DMS114 treated with DMSO at 0.1 percent for 48 hours (cell line): ENCODE data around the gene ZNF333.
"Not testable (repeated sequence)": the region's sequence is repeated elsewhere in the genome, so short reads cannot be mapped to it uniquely, and the experiment has no call there.

Source experiments
- DNase-seq: peaks from one replicate; lab custom pipeline; 2025; ENCODE audit not compliant: unreplicated experiment; lab: John Stamatoyannopoulos, UW

Gene ZNF333

GRCh38 chr19:14765841-14766240 is 76.0 kb downstream of the ZNF333 start:
- DNase-seq = not testable (repeated sequence)

- DNase-seq = no peak
Measured at GRCh38 chr19:14767466-14767971, 77.7 kb downstream of the ZNF333 start.

- no peak for DNase-seq
Measured at GRCh38 chr19:14768001-14768400, 78.2 kb downstream of the ZNF333 start.

DNA sequence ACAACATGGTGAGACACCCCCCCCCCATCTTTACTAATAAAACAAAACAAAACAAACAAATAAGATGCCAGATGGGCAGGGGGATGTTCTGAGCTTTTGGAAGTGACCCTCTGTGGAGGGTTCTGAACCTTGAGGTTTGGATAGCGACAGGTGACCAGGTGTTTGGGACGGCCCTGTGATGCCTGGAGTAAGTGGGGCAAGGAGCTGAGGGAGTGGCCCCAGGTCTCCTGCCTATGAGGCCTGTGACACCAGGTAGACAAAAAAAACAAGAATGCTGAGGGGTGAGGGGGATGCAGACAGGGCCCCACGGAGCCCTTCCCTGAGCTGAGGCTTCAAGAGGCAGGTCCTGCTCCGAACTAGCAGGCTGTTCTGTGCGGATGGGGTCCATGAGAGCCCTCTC is 79.4 kb downstream of the ZNF333 start:
- DNase-seq = no peak

GRCh38 chr19:14770136-14770535 is 80.3 kb downstream of the ZNF333 start:
- no peak for DNase-seq

GRCh38 chr19:14770944-14771839 is 81.3 kb downstream of the ZNF333 start:
- no peak for DNase-seq

- DNase-seq = no peak
Measured at GRCh38 chr19:14772467-14772866, 82.6 kb downstream of the ZNF333 start.

DNA sequence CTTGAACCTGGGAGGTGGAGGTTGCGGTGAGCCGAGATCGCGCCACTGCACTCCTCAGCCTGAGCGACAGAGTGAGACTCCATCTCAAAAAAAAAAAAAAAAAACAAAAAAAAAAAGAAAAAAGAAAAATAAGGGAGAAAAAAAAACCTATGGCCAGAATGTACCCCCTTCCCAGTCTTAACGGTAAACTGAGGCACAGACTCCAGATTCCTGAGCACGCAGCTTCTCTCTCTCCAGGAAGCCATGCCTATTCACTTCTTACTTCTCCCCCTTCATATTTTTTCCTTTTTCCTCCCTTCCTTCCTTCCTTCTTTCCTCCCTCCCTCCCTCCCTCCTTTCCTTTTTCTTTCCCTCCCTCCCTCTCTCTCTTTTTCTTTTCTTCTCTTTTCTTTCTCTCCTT is 83.1 kb downstream of the ZNF333 start:
- DNase-seq = no peak

GRCh38 chr19:14773722-14774121 is 83.9 kb downstream of the ZNF333 start:
- not testable (repeated sequence) for DNase-seq

GRCh38 chr19:14774373-14774772 is 84.5 kb downstream of the ZNF333 start:
- no peak for DNase-seq

GRCh38 chr19:14775326-14775725 is 85.5 kb downstream of the ZNF333 start:
- DNase-seq = not testable (repeated sequence)

GRCh38 chr19:14775869-14776586 is 86.2 kb downstream of the ZNF333 start:
- DNase-seq = no peak

GRCh38 chr19:14777645-14778044 is 87.8 kb downstream of the ZNF333 start:
- not testable (repeated sequence) for DNase-seq

DNA sequence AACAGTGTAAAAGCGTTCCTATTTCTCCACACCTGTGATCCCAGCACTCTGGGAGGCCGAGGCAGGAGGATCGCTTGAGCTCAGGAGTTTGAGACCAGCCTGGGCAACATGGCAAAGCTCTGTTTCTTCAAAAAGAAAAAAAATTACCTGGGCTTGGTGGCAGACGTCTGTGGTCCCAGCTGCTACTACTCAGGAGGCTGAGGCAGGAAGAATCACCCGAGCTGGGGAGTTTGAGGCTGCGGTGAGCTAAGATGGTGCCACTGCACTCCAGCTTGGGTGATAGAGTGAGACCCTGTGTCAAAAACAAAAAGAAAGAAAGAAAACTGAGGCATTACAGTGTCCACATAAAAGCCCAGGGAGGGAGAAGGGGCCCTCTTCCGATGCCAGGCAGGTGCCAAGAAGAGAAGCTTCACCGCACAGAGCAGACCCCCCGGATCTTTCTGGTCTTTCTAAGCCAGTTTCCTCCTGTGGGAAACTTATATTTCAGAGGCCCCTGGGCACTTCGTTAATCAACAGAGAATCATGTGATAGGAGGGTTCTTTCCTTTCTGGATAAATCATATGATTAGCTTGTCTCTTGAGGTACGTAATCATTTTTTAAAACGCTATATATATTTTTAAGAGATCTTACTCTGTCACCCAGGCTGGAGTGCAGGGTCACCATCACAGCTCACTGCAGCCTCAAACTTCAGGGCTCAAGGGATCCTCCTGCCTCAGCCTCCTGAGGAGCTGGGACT is 88.4 kb downstream of the ZNF333 start, which contains the start of gene ADGRE2:
ADGRE2 (minus strand) TSS at position 451 of the 736 bp plus-strand sequence. CDS start 1,804 bp downstream, outside the sequence.
- not testable (repeated sequence) for DNase-seq

DNA sequence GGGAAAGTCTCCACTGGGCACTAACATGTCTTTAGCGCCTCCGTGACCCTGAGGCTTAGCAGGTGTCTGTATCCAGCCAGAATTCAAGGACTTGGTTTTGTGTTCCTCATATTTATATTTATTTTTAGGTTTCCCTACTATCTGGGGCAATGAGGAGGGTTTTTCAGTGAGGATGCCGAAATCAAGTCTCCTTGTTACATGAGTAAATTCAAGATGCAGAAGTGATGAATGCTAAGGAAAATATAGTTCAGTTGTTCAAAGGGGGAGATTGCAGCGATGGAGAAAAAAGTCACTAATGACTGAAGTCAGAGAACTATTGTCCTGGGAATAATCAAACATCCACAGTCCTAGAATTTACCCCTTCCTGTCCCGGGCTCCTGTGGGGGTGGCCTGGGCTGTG is 89.3 kb downstream of the ZNF333 start:
- no peak for DNase-seq

- not testable (repeated sequence) for DNase-seq
Measured at GRCh38 chr19:14780622-14781225, 90.9 kb downstream of the ZNF333 start.

DNA sequence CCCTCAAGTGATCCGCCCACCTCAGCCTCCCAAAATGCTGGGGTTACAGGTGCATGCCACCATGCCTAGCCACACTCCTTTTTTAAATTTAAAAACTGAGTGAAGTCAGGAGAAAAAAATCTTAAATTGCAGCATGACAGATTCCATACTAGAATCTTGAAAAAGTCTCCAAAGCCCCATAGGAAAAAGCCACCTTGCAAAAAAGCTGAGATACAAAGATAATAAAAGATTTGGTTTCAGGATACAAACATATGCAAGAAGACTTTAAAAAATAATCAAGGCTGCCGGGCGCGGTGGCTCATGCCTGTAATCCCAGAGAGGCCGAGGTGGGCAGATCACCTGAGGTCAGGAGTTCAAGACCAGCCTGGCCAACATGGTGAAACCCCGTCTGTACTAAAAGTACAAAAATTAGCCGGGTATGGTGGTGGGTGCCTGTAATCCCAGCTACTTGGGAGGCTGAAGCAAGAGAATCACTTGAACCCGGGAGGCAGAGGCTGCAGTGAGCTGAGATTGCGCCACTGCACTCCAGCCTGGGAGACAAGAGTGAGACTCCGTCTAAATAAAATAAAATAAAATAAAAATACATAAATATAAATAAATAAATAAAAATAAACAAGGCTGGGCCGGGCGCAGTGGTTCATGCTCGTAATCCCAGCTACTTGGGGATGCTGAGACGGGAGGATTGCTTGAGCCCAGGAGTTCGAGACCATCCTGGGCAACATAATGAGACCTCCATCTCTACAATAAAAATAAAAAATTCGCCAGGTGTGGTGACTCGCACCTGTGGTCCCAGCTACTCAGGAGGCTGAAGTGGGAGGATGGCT is 92.1 kb downstream of the ZNF333 start:
- DNase-seq = not testable (repeated sequence)

DNA sequence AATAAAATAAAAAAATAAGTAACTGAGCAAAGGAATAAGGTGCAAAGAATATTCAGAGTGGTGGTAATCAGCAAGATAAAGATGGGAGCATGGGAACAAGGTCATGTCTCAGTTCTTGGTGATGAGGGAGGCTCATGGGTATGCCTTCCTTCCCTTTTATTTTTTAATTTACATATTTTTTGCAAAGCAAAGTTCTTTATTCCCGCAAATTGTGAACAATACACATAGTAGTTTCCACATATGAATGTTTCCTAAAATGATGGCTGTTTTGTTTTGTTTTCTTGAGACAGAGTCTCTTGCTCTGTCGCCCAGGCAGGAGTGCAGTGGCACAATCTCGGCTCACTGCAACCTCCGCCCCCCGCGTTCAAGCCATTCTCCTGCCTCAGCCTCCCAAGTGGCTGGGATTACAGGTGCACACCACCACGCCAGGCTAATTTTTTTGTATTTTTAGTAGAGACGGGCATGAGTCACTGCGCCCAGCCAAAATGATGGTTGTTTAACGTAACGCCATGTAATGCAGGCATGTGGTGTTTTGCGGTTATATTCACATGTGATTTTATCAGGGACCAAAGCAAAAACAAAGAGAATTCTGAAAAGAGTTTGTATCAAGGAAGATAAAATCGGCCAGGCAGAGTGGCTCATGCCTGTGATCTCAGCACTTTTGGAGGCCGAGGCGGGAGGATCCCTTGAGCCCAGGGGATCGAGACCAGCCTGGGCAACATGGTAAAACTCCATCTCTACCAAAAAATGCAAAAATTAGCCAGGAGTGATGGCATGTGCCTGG is 93.0 kb downstream of the ZNF333 start:
- no peak for DNase-seq
